OCI-LY3 (cell line): Measurements from ENCODE around the gene TACC3.

Experiments
- CTCF ChIP-seq: fragments of 200-600, 300-600 bp; sonication (generic); IDR thresholded peaks from 2 replicates; pipeline ENCODE4 v1.5.1; 2014; ENCODE audit warnings: antibody characterized with exemption, low read length, low read depth
- EZH2phosphoT487 ChIP-seq: fragments of 200-600 bp; shearing (Covaris generic); IDR thresholded peaks from 2 replicates; pipeline ENCODE4 v1.6.1; 2018; ENCODE audit warnings: antibody characterized with exemption, mixed run types, low read depth

- no peak for TF ChIP-seq CTCF
- TF ChIP-seq EZH2phosphoT487: no peak
Measured at GRCh38 chr4:1775731-1776500, 54.6 kb downstream of the TACC3 start.
